Stomach (tissue), 4 donors: Measurements from ENCODE around the gene RDH12.

Experiments used
- CTCF ChIP-seq, 7 experiments: fragments of 450-650 bp in 4 of 7; fragments of 200-600 bp in 3 of 7; sonication (generic) in 3 of 7; IDR thresholded peaks; one replicate each; pipeline ENCODE4 v1.5.1; 2016 to 2019; ENCODE audit warnings: antibody characterized with exemption in 7 of 7, control low read depth in 2 of 7, mild to moderate bottlenecking in 1 of 7
- EP300 ChIP-seq: sonication (generic); formaldehyde crosslinking; IDR thresholded peaks from one replicate; pipeline ENCODE4 v1.6.1; 2017; ENCODE audit warnings: antibody characterized with exemption
- POLR2A ChIP-seq, 4 donors: fragments of 450-650 bp; IDR thresholded peaks; one replicate each; pipeline ENCODE4 v1.6.1; 2016; ENCODE audit warnings: antibody characterized with exemption in 4 of 4, control low read depth in 2 of 4, mild to moderate bottlenecking in 1 of 4, moderate library complexity in 1 of 4

GRCh38 chr14:67722293-67722692 lies 20.6 kb downstream of the RDH12 start:
- no peak for TF ChIP-seq CTCF (IDR thresholded peaks at IDR 0.05)
- TF ChIP-seq POLR2A (IDR thresholded peaks at IDR 0.05), result no peak
- TF ChIP-seq EP300, result no peak
